H1 (cell line): ENCODE results near the gene NABP2. TPM values are rescaled to one million over a fixed set of nuclear protein-coding genes. Genes with fewer than 3 reads are reported as not detected.

Source experiments
- CREB1 ChIP-seq: IDR thresholded peaks from 2 replicates; pipeline ENCODE4 v1.6.1; 2012; ENCODE audit warnings: inconsistent platforms
- CTBP2 ChIP-seq: IDR thresholded peaks from 2 replicates; pipeline ENCODE4 v1.7.0; 2011; ENCODE audit warnings: borderline replicate concordance, mild to moderate bottlenecking, moderate library complexity, mixed read lengths, low read length; ENCODE audit not compliant: insufficient read depth, insufficient read length
- GTF2F1 ChIP-seq: IDR thresholded peaks from 2 replicates; pipeline ENCODE4 v1.6.1; 2012; ENCODE audit warnings: low read depth, low read length, improper control_type of control experiment, borderline replicate concordance
- HDAC6 ChIP-seq: IDR thresholded peaks from one replicate; pipeline ENCODE4 v1.7.1; 2012; ENCODE audit warnings: low read depth, mild to moderate bottlenecking, inconsistent platforms, low read length, moderate library complexity
- PHF8 ChIP-seq: fragments of 200-600 bp; sonication (generic); conservative IDR thresholded peaks from 2 replicates; pipeline ENCODE4 v1.7.1; 2012; ENCODE audit warnings: low read depth, mild to moderate bottlenecking, inconsistent platforms, low read length, moderate library complexity
- RFX5 ChIP-seq: IDR thresholded peaks from 2 replicates; pipeline ENCODE4 v1.6.1; 2011; ENCODE audit warnings: low read depth, low read length, improper control_type of control experiment, borderline replicate concordance
- SIRT6 ChIP-seq: IDR thresholded peaks from one replicate; pipeline ENCODE4 v1.7.1; 2012; ENCODE audit warnings: low read length, inconsistent platforms
- SUZ12 ChIP-seq: fragments of 200-600 bp; sonication (generic); IDR thresholded peaks from 2 replicates; pipeline ENCODE4 v1.6.1; 2012; ENCODE audit warnings: mild to moderate bottlenecking, inconsistent platforms, low read length, moderate library complexity, mixed read lengths
- TCF12 ChIP-seq: IDR thresholded peaks from 2 replicates; pipeline ENCODE4 v1.6.1; 2011; ENCODE audit warnings: low read depth, mild to moderate bottlenecking, low read length
- TEAD4 ChIP-seq: IDR thresholded peaks from 2 replicates; pipeline ENCODE4 v1.6.1; 2012; ENCODE audit warnings: low read depth, low read length, inconsistent platforms, mixed read lengths
- polyA plus RNA-seq, 7 experiments: library from polyadenylated mRNA; depleted of rRNA in 3 of 7; stranded (reverse) in 5 of 7; unstranded in 2 of 7; fragments of >200 nt in 5 of 7; fragments of 200-250 nt in 2 of 7; gene quantifications; 1 replicate in 5 of 7; 2 replicates in 1 of 7; 4 replicates in 1 of 7; pipeline versions ENCODE4 v1.2.1 to v1.2.3, GENCODE V29; 2011 to 2013; ENCODE audit warnings: missing spikeins in 2 of 7, mixed read lengths in 2 of 7
- total RNA-seq: library from RNA; stranded (reverse); fragmentation: NEBNext Ultra II Directional; extraction: Animal tissue kit (Norgen Biotek cat#: 25700); gene quantifications from 2 replicates; pipeline ENCODE4 v1.2.1, GENCODE V29; 2021
- TF ChIP-seq, protein P1 (sequence below): IDR thresholded peaks from 2 replicates; pipeline ENCODE4 v1.6.1; 2012; ENCODE audit warnings: inconsistent platforms

The NABP2 gene
- total and polyA plus RNA-seq, 2 of the 8 experiments (the other 6 are each of a cell fraction or from before 2014, with no cell fraction given), result 58.1 to 67.5 TPM

DNA sequence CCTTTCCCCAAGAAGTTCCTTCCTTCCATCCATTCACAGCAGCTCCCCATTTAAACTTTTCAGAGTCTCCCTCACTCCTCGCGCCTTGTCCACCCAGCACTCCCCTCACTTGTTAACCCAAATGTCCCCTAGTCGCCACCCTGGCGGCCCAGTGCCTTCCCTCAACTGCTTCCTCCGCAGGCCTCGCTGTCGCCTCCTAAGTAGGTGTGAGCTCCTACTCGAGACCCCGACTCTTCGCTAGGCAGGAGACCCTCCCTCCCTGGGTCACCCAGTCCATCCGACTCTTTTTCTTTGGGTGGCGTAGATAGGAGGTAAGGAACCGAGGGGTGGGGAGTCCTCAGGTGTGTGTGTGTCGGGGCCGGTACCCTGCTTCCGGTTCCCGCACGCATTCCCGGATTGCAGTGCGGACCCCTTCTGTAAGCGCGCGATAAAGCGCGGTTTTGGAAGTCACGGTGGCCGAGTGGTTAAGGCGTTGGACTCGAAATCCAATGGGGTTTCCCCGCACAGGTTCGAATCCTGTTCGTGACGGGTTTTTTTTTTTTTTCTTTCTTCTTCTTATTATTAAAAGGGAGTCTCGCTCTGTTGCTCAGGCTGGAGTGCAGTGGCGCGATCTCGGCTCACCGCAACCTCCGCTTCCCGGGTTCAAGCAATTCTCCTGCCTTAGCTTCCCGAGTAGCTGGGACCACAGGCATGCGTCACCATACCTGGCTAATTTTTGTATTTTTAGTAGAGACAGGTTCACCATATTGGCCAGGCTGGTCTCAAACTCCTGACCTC, 34.0 kb upstream of the NABP2 start (continued):
- TF ChIP-seq TCF12 (no peak), PHF8 (peak; percentile 64), SUZ12 (no peak), SIRT6 (no peak), GTF2F1 (no peak), HDAC6 (peak; percentile 49), TEAD4 (peak; percentile 94), RFX5 (no peak), CTBP2 (no peak), CREB1 (peak; percentile 72)
- TF ChIP-seq, protein P1, sequence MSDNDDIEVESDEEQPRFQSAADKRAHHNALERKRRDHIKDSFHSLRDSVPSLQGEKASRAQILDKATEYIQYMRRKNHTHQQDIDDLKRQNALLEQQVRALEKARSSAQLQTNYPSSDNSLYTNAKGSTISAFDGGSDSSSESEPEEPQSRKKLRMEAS, result peak; percentile 45; the same call in 1 of the 2 replicates
